ENCODE measurements around the gene TBL1Y. TPM values are rescaled to one million over a fixed set of nuclear protein-coding genes. Genes with fewer than 3 reads are reported as not detected.
"Not testable (repeated sequence)": the region's sequence is repeated elsewhere in the genome, so short reads cannot be mapped to it uniquely, and the experiment has no call there.

The TBL1Y gene
- total RNA-seq, 1 donor from 2014 or later = 0.52 TPM

GRCh38 chrY:7041983-7042382, 131.5 kb downstream of the TBL1Y start:
- Histone ChIP-seq H3K36me3 (ENCODE audit: control insufficient read depth in 3 of 3, insufficient read depth in 3 of 3, low read length in 3 of 3) (no peaks in the 10 kb centered on the region), H3K4me3 (ENCODE audit: low read length in 3 of 3) (no peak overlapping the region), H3K9me3 (ENCODE audit: control insufficient read depth in 3 of 3, low read length in 3 of 3) (no peaks in the 10 kb centered on the region)

GRCh38 chrY:7052461-7052860, 142.0 kb downstream of the TBL1Y start:
- H3K4me1 ChIP-seq (ENCODE audit: control insufficient read depth in 3 of 3, insufficient read depth in 3 of 3, low read length in 3 of 3); H3K9me3 ChIP-seq (ENCODE audit: control insufficient read depth in 3 of 3, low read length in 3 of 3); H3K27ac ChIP-seq (ENCODE audit: low read depth, low read length); H3K4me3 ChIP-seq (ENCODE audit: low read length in 3 of 3); H3K27me3 ChIP-seq (ENCODE audit: control insufficient read depth in 3 of 3, insufficient read depth in 3 of 3, low read length in 3 of 3); H3K9ac ChIP-seq (ENCODE audit: low read depth in 1 of 3, low read length in 3 of 3); H3K36me3 ChIP-seq (ENCODE audit: control insufficient read depth in 3 of 3, insufficient read depth in 3 of 3, low read length in 3 of 3): not testable (repeated sequence)

More at GRCh38 chrY:7041983-7042382, 131.5 kb downstream of the TBL1Y start:
- H3K4me1 ChIP-seq (ENCODE audit: control insufficient read depth in 3 of 3, insufficient read depth in 3 of 3, low read length in 3 of 3) = no peaks in the 10 kb centered on the region
- no peak overlapping the region for H3K9ac ChIP-seq (ENCODE audit: low read depth in 1 of 3, low read length in 3 of 3)
- no peaks in the 10 kb centered on the region for H3K27me3 ChIP-seq (ENCODE audit: control insufficient read depth in 3 of 3, insufficient read depth in 3 of 3, low read length in 3 of 3)
- no peak overlapping the region for H3K27ac ChIP-seq (ENCODE audit: low read depth, low read length)

GRCh38 chrY:7056886-7057285, 146.4 kb downstream of the TBL1Y start:
- Histone ChIP-seq H3K36me3 (ENCODE audit: control insufficient read depth in 3 of 3, insufficient read depth in 3 of 3, low read length in 3 of 3) (no peaks in the 10 kb centered on the region), H3K27me3 (ENCODE audit: control insufficient read depth in 3 of 3, insufficient read depth in 3 of 3, low read length in 3 of 3) (no peaks in the 10 kb centered on the region), H3K9ac (ENCODE audit: low read depth in 1 of 3, low read length in 3 of 3) (no peak overlapping the region), H3K9me3 (ENCODE audit: control insufficient read depth in 3 of 3, low read length in 3 of 3) (no peaks in the 10 kb centered on the region), H3K4me1 (ENCODE audit: control insufficient read depth in 3 of 3, insufficient read depth in 3 of 3, low read length in 3 of 3) (no peaks in the 10 kb centered on the region), H3K4me3 (ENCODE audit: low read length in 3 of 3) (no peak overlapping the region), H3K27ac (ENCODE audit: low read depth, low read length) (no peak overlapping the region)

- Histone ChIP-seq H3K27ac (ENCODE audit: low read depth, low read length) (no peak overlapping the region), H3K4me3 (ENCODE audit: low read length in 3 of 3) (no peak overlapping the region), H3K9ac (ENCODE audit: low read depth in 1 of 3, low read length in 3 of 3) (no peak overlapping the region), H3K36me3 (ENCODE audit: control insufficient read depth in 3 of 3, insufficient read depth in 3 of 3, low read length in 3 of 3) (no peaks in the 10 kb centered on the region), H3K9me3 (ENCODE audit: control insufficient read depth in 3 of 3, low read length in 3 of 3) (no peaks in the 10 kb centered on the region), H3K4me1 (ENCODE audit: control insufficient read depth in 3 of 3, insufficient read depth in 3 of 3, low read length in 3 of 3) (no peaks in the 10 kb centered on the region), H3K27me3 (ENCODE audit: control insufficient read depth in 3 of 3, insufficient read depth in 3 of 3, low read length in 3 of 3) (no peaks in the 10 kb centered on the region)
These were observed 168.2 kb downstream of the TBL1Y start for GRCh38 chrY:7078725-7079124.

- not testable (repeated sequence) for H3K9ac ChIP-seq (ENCODE audit: low read depth in 1 of 3, low read length in 3 of 3); H3K36me3 ChIP-seq (ENCODE audit: control insufficient read depth in 3 of 3, insufficient read depth in 3 of 3, low read length in 3 of 3); H3K4me3 ChIP-seq (ENCODE audit: low read length in 3 of 3); H3K4me1 ChIP-seq (ENCODE audit: control insufficient read depth in 3 of 3, insufficient read depth in 3 of 3, low read length in 3 of 3); H3K9me3 ChIP-seq (ENCODE audit: control insufficient read depth in 3 of 3, low read length in 3 of 3); H3K27me3 ChIP-seq (ENCODE audit: control insufficient read depth in 3 of 3, insufficient read depth in 3 of 3, low read length in 3 of 3); H3K27ac ChIP-seq (ENCODE audit: low read depth, low read length)
These were observed 170.1 kb downstream of the TBL1Y start for GRCh38 chrY:7080548-7080947.

GRCh38 chrY:7085606-7086005, 175.1 kb downstream of the TBL1Y start:
- H3K4me1 ChIP-seq (ENCODE audit: control insufficient read depth in 3 of 3, insufficient read depth in 3 of 3, low read length in 3 of 3) = no peaks in the 10 kb centered on the region
- H3K9ac ChIP-seq (ENCODE audit: low read depth in 1 of 3, low read length in 3 of 3) = no peak overlapping the region
- no peak overlapping the region for H3K27ac ChIP-seq (ENCODE audit: low read depth, low read length)
- no peaks in the 10 kb centered on the region for H3K36me3 ChIP-seq (ENCODE audit: control insufficient read depth in 3 of 3, insufficient read depth in 3 of 3, low read length in 3 of 3)
- no peak overlapping the region for H3K4me3 ChIP-seq (ENCODE audit: low read length in 3 of 3)
- no peaks in the 10 kb centered on the region for H3K27me3 ChIP-seq (ENCODE audit: control insufficient read depth in 3 of 3, insufficient read depth in 3 of 3, low read length in 3 of 3)
- H3K9me3 ChIP-seq (ENCODE audit: control insufficient read depth in 3 of 3, low read length in 3 of 3) = no peaks in the 10 kb centered on the region

- no peak overlapping the region for H3K4me3 ChIP-seq (ENCODE audit: low read length in 3 of 3)
- no peaks in the 10 kb centered on the region for H3K27me3 ChIP-seq (ENCODE audit: control insufficient read depth in 3 of 3, insufficient read depth in 3 of 3, low read length in 3 of 3)
- H3K4me1 ChIP-seq (ENCODE audit: control insufficient read depth in 3 of 3, insufficient read depth in 3 of 3, low read length in 3 of 3) = no peaks in the 10 kb centered on the region
- no peak overlapping the region for H3K9ac ChIP-seq (ENCODE audit: low read depth in 1 of 3, low read length in 3 of 3)
- H3K27ac ChIP-seq (ENCODE audit: low read depth, low read length) = no peak overlapping the region
- no peaks in the 10 kb centered on the region for H3K36me3 ChIP-seq (ENCODE audit: control insufficient read depth in 3 of 3, insufficient read depth in 3 of 3, low read length in 3 of 3)
- no peaks in the 10 kb centered on the region for H3K9me3 ChIP-seq (ENCODE audit: control insufficient read depth in 3 of 3, low read length in 3 of 3)
These were observed 182.3 kb downstream of the TBL1Y start for GRCh38 chrY:7092836-7093235.

GRCh38 chrY:7094365-7094764, 183.9 kb downstream of the TBL1Y start:
- Histone ChIP-seq H3K9me3 (ENCODE audit: control insufficient read depth in 3 of 3, low read length in 3 of 3) (no peaks in the 10 kb centered on the region), H3K4me3 (ENCODE audit: low read length in 3 of 3) (no peak overlapping the region), H3K27me3 (ENCODE audit: control insufficient read depth in 3 of 3, insufficient read depth in 3 of 3, low read length in 3 of 3) (no peaks in the 10 kb centered on the region), H3K9ac (ENCODE audit: low read depth in 1 of 3, low read length in 3 of 3) (no peak overlapping the region), H3K4me1 (ENCODE audit: control insufficient read depth in 3 of 3, insufficient read depth in 3 of 3, low read length in 3 of 3) (no peaks in the 10 kb centered on the region), H3K36me3 (ENCODE audit: control insufficient read depth in 3 of 3, insufficient read depth in 3 of 3, low read length in 3 of 3) (no peaks in the 10 kb centered on the region), H3K27ac (ENCODE audit: low read depth, low read length) (no peak overlapping the region)

GRCh38 chrY:7097021-7097420, 186.5 kb downstream of the TBL1Y start:
- H3K4me1 ChIP-seq (ENCODE audit: control insufficient read depth in 3 of 3, insufficient read depth in 3 of 3, low read length in 3 of 3) = no peaks in the 10 kb centered on the region
- no peak overlapping the region for H3K4me3 ChIP-seq (ENCODE audit: low read length in 3 of 3)
- H3K9me3 ChIP-seq (ENCODE audit: control insufficient read depth in 3 of 3, low read length in 3 of 3) = no peaks in the 10 kb centered on the region
- H3K36me3 ChIP-seq (ENCODE audit: control insufficient read depth in 3 of 3, insufficient read depth in 3 of 3, low read length in 3 of 3) = no peaks in the 10 kb centered on the region
- no peak overlapping the region for H3K27ac ChIP-seq (ENCODE audit: low read depth, low read length)
- H3K27me3 ChIP-seq (ENCODE audit: control insufficient read depth in 3 of 3, insufficient read depth in 3 of 3, low read length in 3 of 3) = no peaks in the 10 kb centered on the region
- H3K9ac ChIP-seq (ENCODE audit: low read depth in 1 of 3, low read length in 3 of 3) = no peak overlapping the region

GRCh38 chrY:7099742-7100141, 189.2 kb downstream of the TBL1Y start:
- Histone ChIP-seq H3K27me3 (ENCODE audit: control insufficient read depth in 3 of 3, insufficient read depth in 3 of 3, low read length in 3 of 3) (no peaks in the 10 kb centered on the region), H3K9me3 (ENCODE audit: control insufficient read depth in 3 of 3, low read length in 3 of 3) (no peaks in the 10 kb centered on the region), H3K36me3 (ENCODE audit: control insufficient read depth in 3 of 3, insufficient read depth in 3 of 3, low read length in 3 of 3) (no peaks in the 10 kb centered on the region), H3K27ac (ENCODE audit: low read depth, low read length) (no peak overlapping the region), H3K9ac (ENCODE audit: low read depth in 1 of 3, low read length in 3 of 3) (no peak overlapping the region), H3K4me3 (ENCODE audit: low read length in 3 of 3) (no peak overlapping the region), H3K4me1 (ENCODE audit: control insufficient read depth in 3 of 3, insufficient read depth in 3 of 3, low read length in 3 of 3) (no peaks in the 10 kb centered on the region)

GRCh38 chrY:7102680-7103079, 192.2 kb downstream of the TBL1Y start:
- H3K4me3 ChIP-seq (ENCODE audit: low read length in 3 of 3) = no peak overlapping the region
- no peak overlapping the region for H3K27ac ChIP-seq (ENCODE audit: low read depth, low read length)
- H3K4me1 ChIP-seq (ENCODE audit: control insufficient read depth in 3 of 3, insufficient read depth in 3 of 3, low read length in 3 of 3) = no peaks in the 10 kb centered on the region
- no peaks in the 10 kb centered on the region for H3K9me3 ChIP-seq (ENCODE audit: control insufficient read depth in 3 of 3, low read length in 3 of 3)
- H3K9ac ChIP-seq (ENCODE audit: low read depth in 1 of 3, low read length in 3 of 3) = no peak overlapping the region
- H3K27me3 ChIP-seq (ENCODE audit: control insufficient read depth in 3 of 3, insufficient read depth in 3 of 3, low read length in 3 of 3) = no peaks in the 10 kb centered on the region
- H3K36me3 ChIP-seq (ENCODE audit: control insufficient read depth in 3 of 3, insufficient read depth in 3 of 3, low read length in 3 of 3) = no peaks in the 10 kb centered on the region
